HG03575 (cell line): ENCODE data around the gene ATXN2L.

ENCODE experiments used
- ATAC-seq: cut with Tn5 transposase; IDR thresholded peaks from one replicate; pipeline ENCODE4 v1.9.1; 2021; ENCODE audit not compliant: unreplicated experiment, insufficient number of reproducible peaks, low FRiP score; ENCODE audit errors: extremely low read depth

The ATXN2L gene

DNA sequence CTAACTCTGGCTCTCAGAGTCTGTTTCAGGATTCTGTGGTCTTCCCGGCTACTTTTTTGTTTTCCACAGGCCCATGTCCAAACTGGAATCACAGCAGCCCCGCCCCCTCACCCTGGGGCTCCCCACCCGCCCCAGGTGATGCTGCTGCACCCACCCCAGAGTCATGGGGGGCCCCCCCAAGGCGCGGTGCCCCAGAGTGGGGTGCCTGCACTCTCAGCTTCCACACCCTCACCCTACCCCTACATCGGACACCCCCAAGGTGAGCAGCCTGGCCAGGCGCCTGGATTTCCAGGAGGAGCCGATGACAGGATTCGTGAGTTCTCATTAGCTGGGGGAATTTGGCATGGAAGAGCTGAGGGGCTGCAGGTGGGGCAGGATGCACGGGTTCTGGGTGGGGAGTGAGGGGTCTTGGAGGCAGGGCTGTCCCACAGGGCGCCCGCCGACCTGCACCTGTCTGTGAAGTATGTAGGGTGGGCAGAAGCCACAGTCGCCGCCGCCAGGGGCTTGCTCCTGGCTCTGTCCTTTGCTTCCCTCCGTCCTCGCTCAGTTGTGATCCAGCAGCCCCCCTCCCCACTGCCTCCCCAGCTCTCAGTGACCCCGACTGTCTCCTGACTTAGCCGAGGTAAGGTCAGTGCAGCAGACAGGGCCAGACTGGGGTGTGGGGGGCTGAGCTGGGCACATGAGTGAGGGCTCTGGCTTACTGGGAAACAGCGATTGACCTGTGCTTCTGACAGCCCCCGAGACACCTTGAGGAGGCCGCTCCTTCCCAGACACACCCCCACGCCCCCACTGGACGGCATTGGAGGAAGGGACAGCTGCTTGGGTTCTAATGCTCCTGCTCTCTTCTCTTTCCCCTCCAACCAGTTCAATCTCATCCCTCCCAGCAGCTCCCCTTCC lies 13.3 kb downstream of the ATXN2L start:
- ATAC-seq = no peak

DNA sequence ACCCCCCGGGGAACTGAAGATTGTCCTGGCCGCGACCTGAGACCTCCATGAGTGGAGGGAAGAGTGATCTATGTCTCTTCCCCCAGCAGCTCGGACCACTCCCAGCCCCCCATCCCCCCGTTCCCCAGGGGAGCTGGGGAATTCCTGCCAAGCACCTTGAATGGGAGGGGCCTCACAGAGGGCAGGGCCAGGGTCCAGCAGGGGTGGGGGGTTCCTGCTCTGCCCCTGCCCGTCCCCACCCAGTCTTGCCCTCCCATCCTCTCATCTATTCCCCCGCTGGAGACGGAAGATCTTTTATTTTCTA lies 13.9 kb downstream of the ATXN2L start:
- no peak for ATAC-seq

DNA sequence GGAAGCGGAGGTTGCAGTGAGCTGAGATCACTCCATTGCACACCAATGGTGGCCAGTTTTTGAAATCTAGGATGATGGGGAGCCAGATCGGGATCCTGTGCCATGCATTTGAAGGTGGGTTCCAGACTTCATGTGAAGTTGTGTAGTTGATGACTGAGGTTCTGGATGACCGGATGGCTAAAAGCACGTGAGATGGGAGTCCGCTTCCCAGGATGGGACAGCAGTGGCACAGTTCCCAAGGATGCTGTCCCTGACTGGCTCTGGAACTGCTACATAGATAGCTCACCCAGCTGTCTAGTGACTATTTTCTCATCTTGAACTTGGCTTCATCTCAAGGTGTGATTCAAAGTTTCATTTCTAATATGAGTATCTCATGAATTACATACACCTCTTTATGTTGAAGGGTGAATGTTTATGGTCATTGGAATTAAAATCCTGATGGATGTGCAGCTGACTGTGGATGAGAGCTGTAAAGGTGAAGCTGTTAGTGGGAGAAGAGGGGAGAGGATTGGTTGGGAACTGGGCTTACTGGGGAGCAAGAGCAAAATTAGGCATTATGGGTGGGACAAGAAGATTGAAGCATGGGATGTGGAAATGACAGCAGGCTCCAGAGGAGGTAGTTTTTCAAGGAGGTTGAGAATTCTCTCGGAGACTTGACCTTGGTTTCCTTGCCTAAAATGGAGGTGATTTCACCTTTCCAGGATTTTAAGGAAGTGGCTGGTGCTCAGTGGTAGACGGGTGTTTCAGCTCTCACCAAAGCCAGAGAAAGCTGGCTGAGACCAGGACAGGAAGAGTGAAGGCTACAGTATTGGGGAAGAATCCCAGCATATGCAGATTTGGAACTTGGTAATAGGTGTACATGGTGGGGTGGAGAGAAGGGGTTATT lies 15.1 kb downstream of the ATXN2L start:
- ATAC-seq = no peak

DNA sequence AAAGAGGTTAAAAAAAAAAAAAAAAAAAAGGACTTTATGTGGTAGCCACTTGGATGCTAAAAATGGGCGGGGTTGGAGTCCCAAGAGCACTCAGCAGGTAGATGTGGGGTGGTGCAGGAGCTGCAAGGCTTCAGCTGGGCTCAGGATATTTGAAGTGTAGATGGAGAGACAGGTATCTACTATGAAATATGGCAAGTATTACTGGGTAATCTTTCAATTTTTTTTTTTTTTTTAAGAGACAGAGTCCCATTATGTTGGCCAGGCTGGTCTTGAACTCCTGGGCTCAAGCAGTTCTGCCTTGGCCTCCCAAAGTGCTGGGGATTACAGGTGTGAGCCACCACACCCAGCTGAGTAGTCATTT lies 15.7 kb downstream of the ATXN2L start:
- no peak for ATAC-seq

DNA sequence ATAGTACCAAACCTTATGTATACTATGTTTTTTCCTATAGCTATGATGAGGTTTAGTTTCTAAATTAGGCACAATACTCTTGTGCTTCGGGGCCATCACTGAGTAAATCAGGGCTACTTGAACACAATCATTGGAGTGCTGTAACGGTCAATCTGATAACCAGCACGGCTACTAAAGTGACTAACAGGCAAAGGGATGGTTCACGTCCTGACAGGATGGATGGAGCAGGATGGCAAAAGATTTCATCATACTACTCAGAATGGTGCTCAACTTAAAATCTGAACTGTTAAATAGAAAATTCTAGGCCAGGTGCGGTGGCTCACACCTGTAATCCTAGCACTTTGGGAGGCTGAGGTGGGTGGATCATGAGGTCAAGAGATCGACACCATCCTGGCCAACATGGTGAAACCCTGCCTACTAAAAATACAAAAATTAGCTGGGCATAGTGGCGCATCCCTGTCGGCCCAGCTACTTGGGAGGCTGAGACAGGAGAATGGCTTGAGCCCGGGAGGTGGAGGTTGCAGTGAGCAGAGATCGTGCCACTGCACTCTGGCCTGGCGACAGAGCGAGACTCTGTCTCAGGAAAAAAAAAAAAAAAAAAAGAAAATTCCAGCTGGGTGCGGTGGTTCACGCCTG lies 16.3 kb downstream of the ATXN2L start:
- ATAC-seq = no peak

DNA sequence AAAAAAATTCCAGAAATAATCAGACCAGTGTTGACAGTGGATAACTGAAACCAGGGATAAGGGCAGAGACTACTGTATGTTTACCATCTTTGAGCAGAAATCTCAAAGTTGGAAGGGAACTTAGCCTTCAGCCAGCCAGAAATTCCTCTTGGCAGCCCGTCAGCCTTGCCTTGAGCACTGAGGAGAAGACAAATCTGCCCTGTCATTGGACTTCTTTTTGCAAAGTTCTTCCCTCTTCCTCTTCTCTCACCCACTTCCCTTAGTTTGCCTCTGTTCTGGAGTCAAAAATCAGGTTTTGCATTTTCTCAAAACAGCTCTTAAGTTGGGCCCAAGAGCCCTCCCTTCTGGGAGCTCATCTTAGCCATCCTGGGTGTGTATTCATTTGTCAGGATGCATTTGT lies 17.1 kb downstream of the ATXN2L start:
- ATAC-seq = no peak

DNA sequence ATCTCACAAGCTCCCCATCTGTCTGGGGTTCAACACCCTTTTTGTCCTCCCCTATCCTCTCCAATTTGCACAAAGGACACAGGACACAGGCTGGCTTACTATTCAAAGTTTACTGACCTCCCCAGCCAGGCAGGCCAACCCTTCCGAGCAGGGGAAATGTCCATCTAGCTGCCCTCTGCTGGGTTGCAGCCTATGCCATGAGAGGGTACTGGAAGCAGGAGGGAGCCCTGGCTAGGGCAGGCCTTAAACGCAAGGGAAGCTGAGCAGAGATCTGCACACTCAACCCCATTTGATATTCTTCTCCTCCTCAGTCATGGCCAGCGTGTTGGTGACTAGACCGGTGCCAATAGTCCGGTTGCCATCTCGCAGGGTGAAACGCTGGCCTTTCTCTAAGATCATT lies 19.9 kb downstream of the ATXN2L start:
- ATAC-seq = no peak

DNA sequence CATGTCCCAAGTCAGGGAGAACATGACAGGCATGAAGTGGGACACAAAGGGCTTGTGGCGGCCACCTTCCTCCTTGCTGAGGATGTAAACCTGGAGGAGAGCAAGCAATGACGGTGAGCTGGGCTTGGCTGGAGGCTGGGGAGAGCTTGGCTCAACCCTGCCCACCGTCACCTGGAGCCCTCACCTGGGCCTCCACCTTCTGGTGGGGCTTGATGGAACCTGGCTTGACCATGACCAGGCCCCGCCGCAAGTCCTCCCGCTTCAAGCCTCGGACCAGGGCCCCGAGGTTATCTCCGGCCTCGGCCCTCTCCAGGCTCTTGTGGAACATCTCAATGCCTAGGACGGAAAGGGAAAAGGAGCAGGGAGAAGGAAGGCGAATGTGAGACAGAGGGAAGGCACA lies 21.0 kb downstream of the ATXN2L start:
- ATAC-seq = no peak

DNA sequence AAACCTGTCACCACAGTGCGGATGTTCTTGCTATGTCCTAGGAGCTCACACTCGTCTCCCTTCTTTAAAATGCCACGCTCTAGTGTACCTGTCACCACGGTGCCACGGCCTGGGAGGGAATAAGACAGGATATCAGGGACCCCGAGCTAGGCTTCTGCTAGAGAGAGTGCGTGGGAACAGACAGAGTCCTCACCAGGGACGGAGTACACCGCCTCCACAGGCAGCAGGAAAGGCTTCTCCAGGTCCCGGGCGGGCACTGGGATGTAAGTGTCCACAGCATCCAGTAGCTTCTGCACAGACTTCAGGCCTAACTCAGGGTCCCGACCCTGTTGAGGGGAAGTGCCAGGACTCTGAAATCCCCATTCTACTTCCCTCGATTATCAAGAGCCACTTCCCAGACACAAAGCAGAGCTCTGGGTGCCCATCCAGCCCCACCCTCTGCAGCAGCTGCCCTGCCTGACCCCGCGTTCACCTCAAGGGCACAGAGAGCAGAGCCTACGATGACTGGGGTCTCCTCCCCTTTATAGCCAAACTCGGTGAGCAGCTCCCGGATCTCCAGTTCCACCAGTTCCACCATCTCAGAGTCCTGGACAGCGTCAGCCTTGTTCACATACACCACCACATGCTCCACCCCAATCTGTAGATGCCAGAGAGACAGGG lies 21.6 kb downstream of the ATXN2L start:
- no peak for ATAC-seq

DNA sequence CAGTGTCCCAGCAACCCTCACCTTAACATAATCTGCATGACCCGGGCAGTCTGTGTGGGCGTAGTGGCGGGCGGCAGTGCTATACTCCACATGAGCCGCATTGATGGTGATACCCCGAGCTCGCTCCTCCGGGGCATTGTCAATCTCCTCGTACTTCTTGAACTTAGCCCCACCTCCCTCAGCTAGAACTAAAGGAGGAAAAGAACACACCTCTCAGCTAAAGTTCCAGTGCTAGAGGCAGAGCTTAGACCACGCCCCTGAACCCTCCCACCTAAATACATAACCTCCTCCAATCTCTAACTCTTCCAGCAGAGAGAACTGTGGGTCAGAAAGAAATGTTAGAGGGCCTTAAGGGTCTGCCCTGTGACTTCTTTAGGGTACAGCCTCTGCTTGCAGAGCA lies 22.5 kb downstream of the ATXN2L start:
- no peak for ATAC-seq

DNA sequence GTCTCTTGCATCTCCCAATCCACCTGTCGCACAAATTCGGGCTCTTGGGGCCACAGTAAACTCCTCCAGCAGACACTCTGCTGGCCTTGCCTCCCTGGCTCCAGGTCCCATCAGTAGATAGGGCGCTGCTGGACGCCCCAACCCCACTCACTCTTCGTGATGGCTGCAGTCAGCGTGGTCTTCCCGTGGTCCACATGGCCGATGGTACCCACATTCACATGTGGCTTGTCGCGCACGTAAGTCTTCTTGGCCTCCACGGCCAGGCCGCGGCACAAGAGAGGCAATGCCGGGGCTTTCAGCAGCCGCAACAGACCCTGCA lies 22.9 kb downstream of the ATXN2L start:
- ATAC-seq = no peak

DNA sequence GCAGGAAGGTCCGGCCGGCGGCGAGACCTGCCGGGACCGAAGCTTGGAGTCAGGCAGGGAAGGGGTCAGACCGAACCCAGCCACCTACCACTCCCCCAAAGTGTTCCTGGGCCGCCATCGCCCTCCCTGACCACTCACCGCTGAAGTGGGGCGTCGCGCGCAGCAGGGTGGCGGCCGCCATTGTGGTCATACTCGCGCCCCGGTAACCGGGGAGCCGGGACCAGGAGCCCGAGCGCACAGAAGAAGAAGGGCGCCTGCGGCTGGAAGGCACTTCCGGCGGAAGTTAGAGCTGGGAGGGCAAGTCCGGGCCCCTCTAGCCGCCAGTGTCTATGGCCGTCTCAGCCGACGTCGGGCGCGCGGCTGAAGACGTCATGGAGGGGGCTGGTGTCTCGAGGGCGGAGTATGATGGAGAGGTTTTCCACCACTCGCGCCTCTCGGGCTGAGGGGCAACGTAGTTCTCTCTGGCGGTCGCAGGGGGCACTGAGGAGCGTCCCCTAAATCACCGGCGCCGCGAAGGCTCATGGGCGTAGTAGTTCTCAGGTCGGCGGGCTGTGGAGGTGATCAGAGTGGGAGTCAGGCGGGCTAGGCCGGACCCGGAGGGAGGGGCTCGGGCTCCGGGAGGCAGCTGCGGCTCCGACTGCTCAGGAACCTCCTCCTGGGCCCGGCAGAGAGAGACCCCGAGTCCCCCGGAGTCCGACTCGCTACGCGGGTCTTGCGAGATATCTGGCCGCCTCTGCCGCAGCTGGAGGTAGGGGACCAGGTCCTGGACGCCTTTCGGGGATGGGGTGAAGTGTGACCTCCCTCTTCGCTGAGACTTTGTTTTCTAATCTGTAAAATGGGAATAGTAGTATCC lies 23.5 kb downstream of the ATXN2L start, which contains the start of gene TUFM:
Gene TUFM (minus strand): TSS at position 269 of the 853 bp plus-strand sequence. CDS start 79 bp downstream, at position 190.
- peak; percentile 74 for ATAC-seq

DNA sequence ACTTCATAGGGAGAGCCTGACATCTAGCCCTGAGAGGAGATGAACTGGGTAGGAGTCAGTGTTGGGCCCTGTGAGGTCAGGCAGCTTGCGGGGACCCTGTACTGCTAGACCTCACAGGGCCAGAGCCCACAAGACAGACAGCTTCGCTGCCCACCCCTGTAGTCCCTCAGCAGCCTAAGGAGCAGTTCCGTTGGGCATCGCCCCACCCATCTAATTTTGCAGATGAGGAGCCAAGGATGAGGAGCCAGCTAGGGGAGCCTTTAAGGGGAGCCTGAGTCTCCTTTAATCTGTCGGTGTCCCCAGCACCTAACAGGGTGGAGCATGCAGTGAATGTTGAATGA lies 24.1 kb downstream of the ATXN2L start:
- ATAC-seq = no peak

DNA sequence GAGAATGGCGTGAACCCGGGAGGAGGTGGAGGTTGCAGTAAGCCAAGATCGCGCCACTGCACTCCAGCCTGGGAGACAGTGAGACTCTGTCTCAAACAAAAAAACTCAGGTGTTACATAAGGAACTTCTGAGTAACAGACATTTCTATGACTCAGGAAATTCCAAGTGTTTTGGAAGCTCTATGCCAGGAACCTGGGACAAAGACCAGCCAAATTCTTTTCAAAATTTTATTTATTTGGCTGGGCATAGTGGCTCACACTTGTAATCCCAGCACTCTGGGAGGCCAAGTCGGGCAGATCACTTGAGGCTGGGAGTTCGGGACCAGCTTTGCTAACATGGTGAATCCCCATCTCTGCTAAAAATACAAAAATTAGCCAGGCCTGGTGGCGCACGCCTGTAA lies 35.6 kb downstream of the ATXN2L start:
- ATAC-seq = no peak

DNA sequence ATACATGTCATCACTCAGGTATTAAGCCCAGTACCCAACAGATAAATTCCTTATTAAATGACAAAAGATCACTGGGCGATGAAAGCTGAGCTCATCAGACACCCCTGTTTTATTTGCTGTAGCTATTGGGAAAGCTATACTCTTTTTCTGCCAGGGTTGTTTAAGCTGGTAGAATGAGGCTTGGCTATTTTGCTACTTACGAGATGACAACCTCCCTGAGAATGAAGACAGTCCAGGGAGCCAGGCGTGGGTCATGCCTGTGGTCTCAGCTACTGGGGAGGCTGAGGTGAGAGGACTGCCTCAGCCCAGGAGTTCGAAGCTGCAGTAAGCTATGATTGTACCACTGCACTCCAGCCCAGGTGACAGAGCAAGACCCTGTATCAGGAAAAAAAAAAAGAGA lies 36.5 kb downstream of the ATXN2L start:
- ATAC-seq = no peak

DNA sequence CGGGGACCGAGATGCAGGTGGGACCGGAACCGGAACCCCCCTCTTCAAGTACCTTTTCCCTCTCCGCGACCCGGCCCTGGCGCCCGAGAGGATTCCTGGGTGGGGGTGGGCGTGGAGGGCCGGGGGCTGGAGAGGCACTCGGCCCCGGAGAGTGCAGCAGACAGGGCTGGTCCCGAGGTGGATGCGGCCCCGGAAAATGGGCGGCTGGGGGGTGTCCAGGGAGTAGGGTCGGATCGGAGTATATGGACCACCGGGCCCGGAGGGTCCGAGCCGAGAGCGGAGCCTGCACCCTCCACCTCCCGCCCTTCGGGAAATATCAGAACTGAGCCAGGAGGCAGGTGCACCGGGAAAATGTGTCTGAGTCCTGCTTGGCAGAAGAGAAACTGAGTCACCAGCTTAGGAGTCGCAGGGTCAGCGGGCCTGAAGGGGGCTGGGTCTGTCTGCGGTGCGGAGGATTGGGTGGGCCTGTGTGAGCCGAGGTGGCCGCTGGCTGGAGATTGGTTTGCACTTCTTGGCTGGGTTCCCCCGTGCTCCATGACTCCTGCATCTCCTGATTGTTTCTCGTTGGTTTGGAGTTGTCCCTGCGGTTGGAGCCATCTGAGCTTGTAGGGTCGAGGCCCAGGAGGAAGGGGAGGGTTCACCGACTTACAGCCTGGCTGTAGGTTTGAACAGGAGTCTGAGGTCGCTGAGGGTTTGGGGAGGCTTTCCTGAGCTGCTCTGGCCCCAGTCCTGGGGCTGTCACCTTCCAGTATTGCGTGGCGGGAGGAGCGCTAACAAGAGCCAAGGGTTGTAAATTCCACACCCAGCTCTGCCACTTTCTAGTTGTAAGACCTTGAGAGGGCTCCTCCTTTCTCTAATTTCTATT lies 41.4 kb downstream of the ATXN2L start:
- no peak for ATAC-seq

DNA sequence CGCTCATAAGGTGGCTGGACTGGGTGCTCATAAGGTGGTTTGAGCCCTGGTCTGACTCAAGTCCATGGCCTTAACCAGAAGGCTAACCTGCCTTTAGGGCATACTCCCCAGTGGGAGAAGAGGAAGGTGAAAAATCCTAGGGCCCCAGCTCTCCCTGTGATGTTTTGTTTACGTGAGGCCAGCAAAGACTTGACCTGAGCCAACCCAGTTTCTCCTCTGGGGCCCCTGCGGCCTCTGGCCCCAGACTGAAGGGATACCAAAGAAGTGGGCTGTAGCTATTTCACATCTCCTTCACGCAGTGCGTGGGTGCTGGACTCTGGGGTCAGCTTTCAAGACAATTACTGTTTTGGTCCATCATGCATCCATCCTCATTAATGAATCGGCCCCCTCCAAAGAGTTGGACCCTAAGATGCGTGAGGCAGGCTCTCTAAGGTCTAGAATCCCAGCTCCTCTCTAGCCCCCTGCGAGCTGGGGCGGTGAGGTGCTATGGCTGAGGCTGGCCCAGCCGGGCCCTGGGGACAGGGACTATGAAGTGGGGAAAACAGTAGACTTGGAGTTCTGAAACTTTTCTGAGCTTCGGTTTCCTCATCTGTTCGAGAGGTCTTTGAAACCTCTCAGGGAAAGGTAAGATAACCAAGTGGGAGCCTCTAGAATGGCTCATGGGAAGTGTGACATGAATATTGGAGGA lies 42.3 kb downstream of the ATXN2L start:
- no peak for ATAC-seq
